Heart right ventricle (tissue), 16 donors: ENCODE data around the gene FANCF. TPM values are rescaled to one million over a fixed set of nuclear protein-coding genes. Genes with fewer than 3 reads are reported as not detected.

Experiments used
- ATAC-seq, 8 donors: fragments of 200-7000 bp; cut with Tn5 transposase; one replicate each; pipeline ENCODE4 v1.9.1; 2020; ENCODE audit warnings: mild to moderate bottlenecking in 8 of 8, moderate library complexity in 8 of 8, moderate number of reproducible peaks in 1 of 8
- DNase-seq, 2 donors: peaks; one replicate each; pipeline ENCODE4 v3.0.0-alpha.2; 2020
- H3K27ac ChIP-seq, 10 donors: fragments of 200-600 bp; sonication (generic) in 2 of 10; one replicate each; pipeline versions ENCODE4 v1.5.0 to v1.8.0; 2020 to 2022; ENCODE audit warnings: mild to moderate bottlenecking in 3 of 10
- H3K27me3 ChIP-seq, 7 donors: fragments of 200-600 bp; one replicate each; pipeline ENCODE4 v1.8.0; 2021 to 2022; ENCODE audit warnings: mild to moderate bottlenecking in 2 of 7
- H3K36me3 ChIP-seq, 9 donors: fragments of 200-600 bp; sonication (generic) in 1 of 9; one replicate each; pipeline versions ENCODE4 v1.5.0 to v1.8.0; 2020 to 2022; ENCODE audit warnings: mild to moderate bottlenecking in 2 of 9
- H3K4me1 ChIP-seq, 9 donors: fragments of 200-600 bp; sonication (generic) in 1 of 9; one replicate each; pipeline versions ENCODE4 v1.5.0 to v1.8.0; 2020 to 2022; ENCODE audit warnings: mild to moderate bottlenecking in 4 of 9
- H3K4me3 ChIP-seq, 10 donors: fragments of 200-600 bp; sonication (generic) in 2 of 10; one replicate each; pipeline versions ENCODE4 v1.5.0 to v1.8.0; 2020 to 2022; ENCODE audit warnings: mild to moderate bottlenecking in 7 of 10, moderate library complexity in 2 of 10
- H3K9me3 ChIP-seq, 11 donors: fragments of 200-600 bp in 10 of 11; sonication (generic) in 2 of 11; one replicate each; pipeline versions ENCODE4 v1.5.0 to v1.8.0; 2013 to 2022; ENCODE audit warnings: mild to moderate bottlenecking in 2 of 11, control low read depth in 1 of 11, moderate library complexity in 1 of 11
- WGBS, 2 donors: extraction: QIAGEN DNeasy Blood & Tissue Kit; methylation state at CpG; one replicate each; pipeline ENCODE4 v1.1.7; 2013; ENCODE audit warnings: inconsistent platforms in 1 of 2; 5-methylcytosine and 5-hydroxymethylcytosine counted together
- intact Hi-C, 10 donors: fragments of 100-400 bp; cut with DNase I; formaldehyde crosslinking; loops; one replicate each; pipeline versions ENCODE4 v1.11.1 to v1.14.2; 2022
- polyA plus RNA-seq, 2 donors: library from polyadenylated mRNA; stranded (reverse); fragments of 200-250 nt; gene quantifications; one replicate each; pipeline ENCODE4 v1.2.3, GENCODE V29; 2013
- total RNA-seq, 10 donors: library from RNA; stranded (reverse); fragmentation: NEBNext Ultra II Directional in 3 of 10; extraction: Animal tissue kit (Norgen Biotek cat#: 25700) in 3 of 10; gene quantifications; one replicate each; pipeline versions ENCODE4 v1.2.1 to v1.2.4, GENCODE V29; 2021 to 2023
- TF ChIP-seq, protein P1 (sequence below), 9 donors: fragments of 200-600 bp; sonication (generic) in 2 of 9; IDR thresholded peaks; one replicate each; pipeline versions ENCODE4 v1.5.0 to v1.8.0; 2021 to 2022; ENCODE audit warnings: antibody characterized with exemption in 9 of 9, mild to moderate bottlenecking in 5 of 9, moderate library complexity in 1 of 9
- donor health status: Arrhythmogenic right ventricular cardiomyopathy.
- donor health status: ischemic (EF 13 %, LVEDD 7.1; RV severe dilation, severe dysfunction).
- donor health status: healthy with polysubstance abuse.
- donor health status: DM: no; HTN: yes; CAD: no.
- donor health status: DM: no; HTN: no; CAD: no.
- donor health status: ischemic (EF 25% LVEDD 6.9; RV normal size, moderate dysfunction).
- donor health status: ischemic (EF 25% LVEDD 5.7; RV mildly dilated, moderate dysfunction).
- donor health status: healthy.
- donor health status: DM: yes; HTN: yes; CAD: no.
- donor health status: Ischemic cardiomyopathy.
- donor health status: ischemic (EF 35%, LVEDD 5.7; RV mildly dilated, moderate dysfunction).
- donor health status: nonischemic (EF 11% LVEDD 7.7; RV severe dilation, severe dysfunction).
- donor health status: DM: yes; HTN: yes; CAD: no.
- donor health status: PGD.
- donor health status: ischemic (EF 29% LVEDD 5.4; RV normal size, mild dysfunction).
- donor health status: nonischemic (EF 23%, LVEDD 6.1; RV moderate dilation, normal function).

Gene FANCF
- total and polyA plus RNA-seq, 12 donors = 3.1 to 7.6 (median 4.6) TPM

GRCh38 chr11:22641559-22641958 is 15.9 kb upstream of the FANCF start:
- no peaks in the 10 kb centered on the region for H3K27me3 ChIP-seq
- no peak for ATAC-seq
- H3K4me3 ChIP-seq = no peak overlapping the region
- H3K27ac ChIP-seq = no peak overlapping the region
- no peaks in the 10 kb centered on the region for H3K9me3 ChIP-seq
- DNase-seq = no peak
- H3K36me3 ChIP-seq = no peaks in the 10 kb centered on the region
- H3K4me1 ChIP-seq = no peaks in the 10 kb centered on the region
- intact Hi-C loops = no loop called here
- TF ChIP-seq, protein P1, sequence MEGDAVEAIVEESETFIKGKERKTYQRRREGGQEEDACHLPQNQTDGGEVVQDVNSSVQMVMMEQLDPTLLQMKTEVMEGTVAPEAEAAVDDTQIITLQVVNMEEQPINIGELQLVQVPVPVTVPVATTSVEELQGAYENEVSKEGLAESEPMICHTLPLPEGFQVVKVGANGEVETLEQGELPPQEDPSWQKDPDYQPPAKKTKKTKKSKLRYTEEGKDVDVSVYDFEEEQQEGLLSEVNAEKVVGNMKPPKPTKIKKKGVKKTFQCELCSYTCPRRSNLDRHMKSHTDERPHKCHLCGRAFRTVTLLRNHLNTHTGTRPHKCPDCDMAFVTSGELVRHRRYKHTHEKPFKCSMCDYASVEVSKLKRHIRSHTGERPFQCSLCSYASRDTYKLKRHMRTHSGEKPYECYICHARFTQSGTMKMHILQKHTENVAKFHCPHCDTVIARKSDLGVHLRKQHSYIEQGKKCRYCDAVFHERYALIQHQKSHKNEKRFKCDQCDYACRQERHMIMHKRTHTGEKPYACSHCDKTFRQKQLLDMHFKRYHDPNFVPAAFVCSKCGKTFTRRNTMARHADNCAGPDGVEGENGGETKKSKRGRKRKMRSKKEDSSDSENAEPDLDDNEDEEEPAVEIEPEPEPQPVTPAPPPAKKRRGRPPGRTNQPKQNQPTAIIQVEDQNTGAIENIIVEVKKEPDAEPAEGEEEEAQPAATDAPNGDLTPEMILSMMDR (IDR thresholded peaks at IDR 0.05) = no peak

- intact Hi-C loops = no loop called here
- 94% methylated on average over 2 of the region's 2 CpGs for WGBS, 2 donors
- ATAC-seq (no peak), DNase-seq (no peak)
- H3K4me1 ChIP-seq = no peaks in the 10 kb centered on the region
- no peaks in the 10 kb centered on the region for H3K36me3 ChIP-seq
- H3K4me3 ChIP-seq = no peak overlapping the region
- TF ChIP-seq, protein P1 (IDR thresholded peaks at IDR 0.05) = no peak
- no peak overlapping the region for H3K27ac ChIP-seq
- H3K27me3 ChIP-seq = no peaks in the 10 kb centered on the region
- H3K9me3 ChIP-seq = no peaks in the 10 kb centered on the region
Measured at GRCh38 chr11:22640862-22641261, 15.2 kb upstream of the FANCF start.

- no peaks in the 10 kb centered on the region for H3K27me3 ChIP-seq
- H3K27ac ChIP-seq = no peak overlapping the region
- ATAC-seq (no peak), DNase-seq (no peak)
- TF ChIP-seq, protein P1 (IDR thresholded peaks at IDR 0.05) = no peak
- intact Hi-C loops = no loop called here
- H3K4me3 ChIP-seq = no peak overlapping the region
- no peaks in the 10 kb centered on the region for H3K4me1 ChIP-seq
- WGBS, 2 donors = 0 to 50% methylated on average over 1 of the region's 1 CpG
- H3K36me3 ChIP-seq = no peaks in the 10 kb centered on the region
- H3K9me3 ChIP-seq = no peaks in the 10 kb centered on the region
Measured at GRCh38 chr11:22635689-22636088, 10.1 kb upstream of the FANCF start.

GRCh38 chr11:22634897-22635629 is 9.4 kb upstream of the FANCF start:
- no peaks in the 10 kb centered on the region for H3K4me1 ChIP-seq
- WGBS, 2 donors = 59 to 63% methylated on average over 3 of the region's 3 CpGs
- H3K36me3 ChIP-seq = no peaks in the 10 kb centered on the region
- DNase-seq (peak in 1 of 2 donors; percentile 17), ATAC-seq (peak in 2 of 8 donors; percentile 20 to 26)
- H3K4me3 ChIP-seq = no peak overlapping the region
- H3K9me3 ChIP-seq = no peaks in the 10 kb centered on the region
- intact Hi-C loops = no loop called here
- no peaks in the 10 kb centered on the region for H3K27me3 ChIP-seq
- TF ChIP-seq, protein P1 (IDR thresholded peaks at IDR 0.05) = no peak
- H3K27ac ChIP-seq = no peak overlapping the region
